B cell (primary cell): Measurements from ENCODE around the gene SLC23A2.

Experiments
- EZH2 ChIP-seq: IDR thresholded peaks from 2 replicates; pipeline ENCODE4 v1.6.1; 2012; ENCODE audit warnings: borderline replicate concordance, low read depth, mild to moderate bottlenecking, moderate library complexity, low read length; ENCODE audit not compliant: insufficient read depth, poor library complexity, severe bottlenecking
- TF ChIP-seq, protein P1 (sequence below): fragments of 200-600 bp; IDR thresholded peaks from one replicate; pipeline ENCODE4 v1.8.0; 2022; ENCODE audit warnings: antibody characterized with exemption, mild to moderate bottlenecking

DNA sequence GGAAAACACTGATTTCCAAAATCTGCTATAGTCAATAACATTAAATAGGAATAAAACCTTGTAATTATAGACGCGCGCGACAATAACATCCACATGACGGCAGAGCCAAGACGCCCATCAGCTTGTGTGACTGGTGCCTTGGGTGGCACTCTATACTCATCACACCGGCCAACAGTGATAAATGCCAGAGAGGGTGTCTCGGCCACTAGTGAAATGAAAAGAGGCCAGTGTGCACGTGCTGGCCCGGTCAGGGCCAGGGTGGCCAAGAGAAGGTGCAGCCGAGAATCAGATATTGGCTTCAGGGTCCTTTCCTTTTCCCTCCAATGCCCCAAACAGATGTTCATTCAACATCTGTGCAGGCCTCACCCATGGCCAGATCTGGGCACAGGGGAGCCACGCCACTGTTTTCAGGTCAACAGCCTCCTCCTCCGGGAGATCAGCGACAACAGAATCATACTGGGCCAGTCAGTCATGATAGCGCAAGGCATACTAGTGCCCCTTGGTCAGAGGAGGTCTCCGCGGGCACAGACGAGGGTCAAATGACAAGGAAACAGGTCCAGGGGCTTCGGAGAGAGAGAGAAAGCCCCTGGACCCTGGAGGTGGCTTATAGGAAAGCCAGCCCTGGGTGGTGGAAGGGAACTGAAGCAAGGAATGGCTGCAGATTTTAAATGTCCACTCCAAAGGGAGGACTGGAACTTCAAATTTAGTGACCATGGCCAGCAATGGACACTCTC lies 145.1 kb downstream of the SLC23A2 start:
- TF ChIP-seq, protein P1, sequence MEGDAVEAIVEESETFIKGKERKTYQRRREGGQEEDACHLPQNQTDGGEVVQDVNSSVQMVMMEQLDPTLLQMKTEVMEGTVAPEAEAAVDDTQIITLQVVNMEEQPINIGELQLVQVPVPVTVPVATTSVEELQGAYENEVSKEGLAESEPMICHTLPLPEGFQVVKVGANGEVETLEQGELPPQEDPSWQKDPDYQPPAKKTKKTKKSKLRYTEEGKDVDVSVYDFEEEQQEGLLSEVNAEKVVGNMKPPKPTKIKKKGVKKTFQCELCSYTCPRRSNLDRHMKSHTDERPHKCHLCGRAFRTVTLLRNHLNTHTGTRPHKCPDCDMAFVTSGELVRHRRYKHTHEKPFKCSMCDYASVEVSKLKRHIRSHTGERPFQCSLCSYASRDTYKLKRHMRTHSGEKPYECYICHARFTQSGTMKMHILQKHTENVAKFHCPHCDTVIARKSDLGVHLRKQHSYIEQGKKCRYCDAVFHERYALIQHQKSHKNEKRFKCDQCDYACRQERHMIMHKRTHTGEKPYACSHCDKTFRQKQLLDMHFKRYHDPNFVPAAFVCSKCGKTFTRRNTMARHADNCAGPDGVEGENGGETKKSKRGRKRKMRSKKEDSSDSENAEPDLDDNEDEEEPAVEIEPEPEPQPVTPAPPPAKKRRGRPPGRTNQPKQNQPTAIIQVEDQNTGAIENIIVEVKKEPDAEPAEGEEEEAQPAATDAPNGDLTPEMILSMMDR, result no peak
- TF ChIP-seq EZH2, result no peak
